ENCODE data around the gene DNMT3B.

The DNMT3B gene

DNA sequence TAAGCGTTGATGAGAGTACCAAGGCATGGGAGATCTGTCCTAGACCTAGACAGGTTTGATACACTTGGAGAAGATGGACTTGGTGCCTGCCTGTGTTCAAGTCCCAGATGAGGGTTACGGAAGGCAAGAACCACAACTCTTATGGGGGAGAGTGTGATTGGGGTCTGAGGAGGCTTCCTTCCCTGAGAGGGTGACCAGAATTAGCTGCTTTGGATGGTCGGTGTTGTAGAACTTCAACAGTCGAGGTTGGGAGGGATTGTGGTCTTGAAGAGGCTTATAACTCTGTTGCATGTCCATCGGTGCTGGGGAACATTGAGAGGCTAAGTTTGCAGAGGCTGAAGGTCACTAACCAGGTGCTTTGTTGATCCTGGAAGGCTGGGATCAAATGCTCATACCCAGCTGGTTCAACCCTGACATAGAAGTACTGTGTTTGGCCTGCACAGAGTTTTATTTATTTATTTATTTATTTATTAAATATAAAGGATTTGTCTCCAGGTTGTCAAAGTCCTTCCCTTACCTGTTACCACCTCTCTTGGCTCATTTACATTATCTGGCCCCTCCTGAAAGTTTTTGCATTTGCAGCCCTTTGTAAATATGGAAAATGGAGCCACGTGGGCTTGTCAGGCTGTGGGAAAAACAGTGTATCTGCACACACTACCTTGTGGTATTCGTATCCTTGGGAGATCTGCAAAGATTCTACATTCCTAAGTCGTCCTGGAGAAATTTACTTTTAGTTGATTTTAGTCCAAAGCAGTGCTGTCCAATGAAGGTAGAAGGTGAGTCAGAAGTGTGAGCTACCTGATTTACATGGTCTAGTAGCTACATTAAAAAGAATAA, 80.7 kb downstream of the DNMT3B start:
- TF ChIP-seq, protein P1, sequence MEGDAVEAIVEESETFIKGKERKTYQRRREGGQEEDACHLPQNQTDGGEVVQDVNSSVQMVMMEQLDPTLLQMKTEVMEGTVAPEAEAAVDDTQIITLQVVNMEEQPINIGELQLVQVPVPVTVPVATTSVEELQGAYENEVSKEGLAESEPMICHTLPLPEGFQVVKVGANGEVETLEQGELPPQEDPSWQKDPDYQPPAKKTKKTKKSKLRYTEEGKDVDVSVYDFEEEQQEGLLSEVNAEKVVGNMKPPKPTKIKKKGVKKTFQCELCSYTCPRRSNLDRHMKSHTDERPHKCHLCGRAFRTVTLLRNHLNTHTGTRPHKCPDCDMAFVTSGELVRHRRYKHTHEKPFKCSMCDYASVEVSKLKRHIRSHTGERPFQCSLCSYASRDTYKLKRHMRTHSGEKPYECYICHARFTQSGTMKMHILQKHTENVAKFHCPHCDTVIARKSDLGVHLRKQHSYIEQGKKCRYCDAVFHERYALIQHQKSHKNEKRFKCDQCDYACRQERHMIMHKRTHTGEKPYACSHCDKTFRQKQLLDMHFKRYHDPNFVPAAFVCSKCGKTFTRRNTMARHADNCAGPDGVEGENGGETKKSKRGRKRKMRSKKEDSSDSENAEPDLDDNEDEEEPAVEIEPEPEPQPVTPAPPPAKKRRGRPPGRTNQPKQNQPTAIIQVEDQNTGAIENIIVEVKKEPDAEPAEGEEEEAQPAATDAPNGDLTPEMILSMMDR (IDR thresholded peaks at IDR 0.05; ENCODE audit: low read depth, low read length), result no peak
- DNase-seq (ENCODE audit: extremely low read depth, low read depth), result no peak

DNA sequence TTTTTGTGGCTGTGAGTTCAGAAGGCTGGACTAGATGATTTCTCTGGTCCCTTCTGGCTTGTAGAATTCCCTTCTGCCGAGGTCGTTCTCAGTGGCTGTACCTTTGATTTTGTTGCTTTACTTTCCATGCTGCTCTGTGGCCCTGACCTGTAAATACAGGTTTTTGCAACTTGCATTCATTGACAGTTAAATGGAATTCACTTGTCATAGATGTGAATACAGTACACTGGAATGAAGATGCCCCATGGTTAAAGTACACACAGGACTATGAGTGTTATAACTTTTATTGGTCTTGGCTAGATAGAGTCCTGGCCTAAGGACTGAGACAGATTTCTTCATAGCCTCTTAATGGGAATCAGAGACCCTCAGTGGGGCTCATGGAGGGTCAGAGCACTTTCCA, 83.6 kb downstream of the DNMT3B start:
- TF ChIP-seq, protein P1 (IDR thresholded peaks at IDR 0.05; ENCODE audit: low read depth, low read length), result no peak
- DNase-seq (ENCODE audit: extremely low read depth, low read depth), result no peak

DNA sequence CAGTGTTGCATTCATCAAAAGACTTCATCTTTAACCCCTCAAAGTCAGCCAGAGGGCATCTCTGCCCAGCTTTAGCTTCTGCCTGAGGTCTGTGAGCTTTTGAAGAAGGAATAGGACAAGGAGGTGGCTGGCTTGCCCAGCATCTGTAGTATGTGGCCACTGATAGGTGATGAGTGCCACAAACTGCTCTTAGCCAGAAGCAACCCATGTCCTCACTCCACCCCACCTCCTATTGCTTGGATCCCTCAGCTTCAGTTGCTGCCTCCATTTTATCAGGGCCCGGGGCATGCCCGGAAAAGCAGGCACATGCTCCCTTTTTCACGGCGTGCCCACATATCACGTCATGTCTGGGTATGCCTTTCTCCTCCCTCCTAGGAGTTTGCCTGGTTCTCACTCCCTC, 84.7 kb downstream of the DNMT3B start:
- no peak for DNase-seq (ENCODE audit: extremely low read depth, low read depth)
- TF ChIP-seq, protein P1 (IDR thresholded peaks at IDR 0.05; ENCODE audit: low read depth, low read length), result no peak

DNA sequence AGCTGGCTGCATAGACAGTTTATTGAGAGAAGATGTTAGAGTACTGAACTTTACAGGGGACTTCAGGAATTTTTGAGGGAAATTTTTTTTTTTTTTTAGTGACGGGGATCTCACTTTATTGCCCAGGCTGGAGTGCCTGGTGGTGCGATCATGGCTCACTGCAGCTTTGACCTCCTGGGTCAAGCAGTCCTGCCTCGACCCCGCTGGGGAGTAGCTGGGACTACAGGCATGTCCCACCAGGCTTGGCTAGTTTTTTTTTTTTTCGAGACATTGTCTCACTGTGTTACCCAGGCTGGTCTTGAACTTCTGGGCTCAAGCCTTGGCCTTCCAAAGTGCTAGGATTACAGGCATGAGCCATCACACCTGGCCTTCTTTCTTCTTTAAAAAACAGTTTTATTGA, 85.8 kb downstream of the DNMT3B start:
- DNase-seq (ENCODE audit: extremely low read depth, low read depth), result no peak
- TF ChIP-seq, protein P1 (IDR thresholded peaks at IDR 0.05; ENCODE audit: low read depth, low read length), result no peak

DNA sequence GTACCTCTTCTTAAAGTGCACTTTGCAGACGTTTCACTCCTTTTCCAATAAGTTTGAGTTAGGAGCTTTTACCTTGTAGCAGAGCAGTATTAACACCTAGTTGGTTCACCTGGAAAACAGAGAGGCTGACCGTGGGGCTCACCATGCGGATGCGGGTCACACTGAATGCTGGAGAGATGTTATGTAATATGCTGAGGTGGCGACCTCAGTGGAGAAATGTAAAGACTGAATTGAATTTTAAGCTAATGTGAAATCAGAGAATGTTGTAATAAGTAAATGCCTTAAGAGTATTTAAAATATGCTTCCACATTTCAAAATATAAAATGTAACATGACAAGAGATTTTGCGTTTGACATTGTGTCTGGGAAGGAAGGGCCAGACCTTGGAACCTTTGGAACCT, 86.7 kb downstream of the DNMT3B start:
- DNase-seq (ENCODE audit: extremely low read depth, low read depth), result no peak
- TF ChIP-seq, protein P1 (IDR thresholded peaks at IDR 0.05; ENCODE audit: low read depth, low read length), result no peak

DNA sequence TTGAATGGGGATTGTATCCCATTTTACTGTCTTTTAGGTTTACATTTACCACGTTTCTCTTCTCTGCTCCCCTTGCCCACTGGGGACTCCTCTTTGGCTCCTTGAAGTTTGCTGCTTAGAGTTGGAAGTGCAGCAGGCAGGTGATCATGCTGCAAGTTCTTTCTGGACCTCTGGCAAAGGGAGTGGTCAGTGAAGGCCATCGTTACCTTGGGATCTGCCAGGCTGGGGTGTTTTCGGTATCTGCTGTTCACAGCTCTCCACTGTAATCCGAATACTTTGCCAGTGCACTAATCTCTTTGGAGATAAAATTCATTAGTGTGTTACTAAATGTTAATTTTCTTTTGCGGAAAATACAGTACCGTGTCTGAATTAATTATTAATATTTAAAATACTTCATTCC, 87.4 kb downstream of the DNMT3B start:
- no peak for DNase-seq (ENCODE audit: extremely low read depth, low read depth)
- TF ChIP-seq, protein P1 (IDR thresholded peaks at IDR 0.05; ENCODE audit: low read depth, low read length), result no peak

DNA sequence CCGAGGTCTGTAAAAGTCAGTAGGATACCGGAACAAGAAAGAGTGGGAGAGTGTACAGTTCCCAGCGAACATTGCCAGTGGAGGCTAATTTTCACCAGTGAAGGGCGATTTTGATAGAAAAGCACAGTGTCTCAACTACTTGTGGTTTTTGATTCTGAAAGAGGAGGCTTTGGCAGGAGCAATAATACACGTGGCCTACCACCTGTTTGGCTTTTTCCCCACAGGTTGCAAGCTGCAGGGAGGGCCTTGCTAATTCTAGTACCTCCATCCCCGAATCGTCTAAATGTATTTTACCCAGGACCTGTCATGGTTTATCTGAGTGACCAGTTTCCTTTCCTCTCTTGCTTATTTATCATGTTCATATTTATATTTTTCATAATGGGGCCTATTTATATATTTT, 93.2 kb downstream of the DNMT3B start:
- TF ChIP-seq, protein P1 (IDR thresholded peaks at IDR 0.05; ENCODE audit: low read depth, low read length), result no peak
- no peak for DNase-seq (ENCODE audit: extremely low read depth, low read depth)
